ENCODE results near the gene RAB35. TPM values are rescaled to one million over a fixed set of nuclear protein-coding genes. Genes with fewer than 3 reads are reported as not detected.

RAB35 gene
- total RNA-seq, 1 experiment from 2014 or later: 57.1 TPM

DNA sequence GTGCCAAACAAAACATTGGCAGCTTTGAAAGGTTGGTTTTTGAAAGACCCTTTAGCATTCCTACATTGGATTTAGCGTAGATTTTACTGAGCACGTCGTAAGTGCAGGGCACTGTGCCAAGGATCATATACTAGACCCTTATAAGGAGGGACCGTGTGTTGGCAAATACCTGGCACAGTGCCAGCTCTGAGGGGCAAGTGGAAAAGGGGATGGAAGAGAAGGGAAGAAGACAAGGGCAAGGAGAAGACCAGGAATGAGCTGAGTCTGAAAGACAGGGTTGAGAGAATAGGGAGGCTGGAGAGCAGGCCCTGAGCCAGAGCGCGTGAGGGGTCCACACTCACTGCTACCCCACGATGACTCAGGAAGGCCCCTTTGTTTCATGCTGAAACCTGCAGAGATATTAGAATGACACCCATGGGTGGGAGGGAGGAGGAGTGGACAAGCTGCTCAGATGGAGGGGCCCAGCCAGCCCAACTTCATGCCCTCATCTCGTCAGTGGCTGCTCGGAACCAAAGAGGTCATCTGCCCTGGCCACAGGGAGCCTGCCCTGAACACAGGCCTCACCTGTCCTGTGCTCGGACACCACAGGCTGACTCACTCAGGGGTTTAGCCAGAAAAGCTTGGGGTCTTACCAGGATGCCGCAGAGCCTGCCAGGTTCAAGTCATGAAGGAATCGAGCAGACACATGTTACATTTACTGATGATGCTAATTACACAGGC lies 25.0 kb downstream of the RAB35 start:
- no peak overlapping the region for H3K9ac ChIP-seq (ENCODE audit: low read length)
- no peaks in the 10 kb centered on the region for H3K9me3 ChIP-seq (ENCODE audit: control insufficient read depth in 1 of 2, insufficient read depth in 1 of 2, low read depth in 1 of 2, low read length in 2 of 2)
- H3K4me2 ChIP-seq (ENCODE audit: low read length): no peak overlapping the region
- no peak overlapping the region for H2AFZ ChIP-seq (ENCODE audit: low read depth, low read length, poor library complexity, severe bottlenecking)
- ChIA-PET POLR2A (no interaction called here), CTCF (no interaction called here), RAD21 (ENCODE audit: low non-redundant PET in 1 of 2, low total read pairs in 2 of 2, uncharacterized antibody in 2 of 2, unreplicated experiment in 2 of 2) (no interaction called here)
- no peaks in the 10 kb centered on the region for H3K79me2 ChIP-seq (ENCODE audit: insufficient read depth, low read length)
- no peaks in the 10 kb centered on the region for H3K27me3 ChIP-seq (ENCODE audit: insufficient read depth, low read length)
- H3K27ac ChIP-seq (ENCODE audit: low read depth, low read length): no peak overlapping the region
- H3K4me3 ChIP-seq (replicated peaks in 1 of 2; ENCODE audit: low read depth in 1 of 2, low read length in 2 of 2): no peak overlapping the region
- DNase-seq (ENCODE audit: low read depth, low spot score): no peak
- no TSS peak for BruUV-seq (replicated peaks)
- TF ChIP-seq FOSL1 (IDR thresholded peaks at IDR 0.05; ENCODE audit: low read depth): no peak
- TF ChIP-seq, protein P1, sequence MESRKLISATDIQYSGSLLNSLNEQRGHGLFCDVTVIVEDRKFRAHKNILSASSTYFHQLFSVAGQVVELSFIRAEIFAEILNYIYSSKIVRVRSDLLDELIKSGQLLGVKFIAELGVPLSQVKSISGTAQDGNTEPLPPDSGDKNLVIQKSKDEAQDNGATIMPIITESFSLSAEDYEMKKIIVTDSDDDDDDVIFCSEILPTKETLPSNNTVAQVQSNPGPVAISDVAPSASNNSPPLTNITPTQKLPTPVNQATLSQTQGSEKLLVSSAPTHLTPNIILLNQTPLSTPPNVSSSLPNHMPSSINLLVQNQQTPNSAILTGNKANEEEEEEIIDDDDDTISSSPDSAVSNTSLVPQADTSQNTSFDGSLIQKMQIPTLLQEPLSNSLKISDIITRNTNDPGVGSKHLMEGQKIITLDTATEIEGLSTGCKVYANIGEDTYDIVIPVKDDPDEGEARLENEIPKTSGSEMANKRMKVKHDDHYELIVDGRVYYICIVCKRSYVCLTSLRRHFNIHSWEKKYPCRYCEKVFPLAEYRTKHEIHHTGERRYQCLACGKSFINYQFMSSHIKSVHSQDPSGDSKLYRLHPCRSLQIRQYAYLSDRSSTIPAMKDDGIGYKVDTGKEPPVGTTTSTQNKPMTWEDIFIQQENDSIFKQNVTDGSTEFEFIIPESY (IDR thresholded peaks at IDR 0.05; ENCODE audit: extremely low read depth, insufficient replicate concordance, low read length): no peak
- no peak for TF ChIP-seq EZH2 (IDR thresholded peaks at IDR 0.05)
- TF ChIP-seq, protein P2, sequence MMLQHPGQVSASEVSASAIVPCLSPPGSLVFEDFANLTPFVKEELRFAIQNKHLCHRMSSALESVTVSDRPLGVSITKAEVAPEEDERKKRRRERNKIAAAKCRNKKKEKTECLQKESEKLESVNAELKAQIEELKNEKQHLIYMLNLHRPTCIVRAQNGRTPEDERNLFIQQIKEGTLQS (IDR thresholded peaks at IDR 0.05): no peak
- no peak for TF ChIP-seq CEBPB (IDR thresholded peaks at IDR 0.05; ENCODE audit: low read depth)
- no peak for TF ChIP-seq SIN3A (IDR thresholded peaks at IDR 0.05; ENCODE audit: low read depth)
- no peak for TF ChIP-seq ZNF274 (IDR thresholded peaks at IDR 0.05; ENCODE audit: low read depth, low read length)
- TF ChIP-seq JUND (IDR thresholded peaks at IDR 0.05): no peak
- TF ChIP-seq, protein P3, sequence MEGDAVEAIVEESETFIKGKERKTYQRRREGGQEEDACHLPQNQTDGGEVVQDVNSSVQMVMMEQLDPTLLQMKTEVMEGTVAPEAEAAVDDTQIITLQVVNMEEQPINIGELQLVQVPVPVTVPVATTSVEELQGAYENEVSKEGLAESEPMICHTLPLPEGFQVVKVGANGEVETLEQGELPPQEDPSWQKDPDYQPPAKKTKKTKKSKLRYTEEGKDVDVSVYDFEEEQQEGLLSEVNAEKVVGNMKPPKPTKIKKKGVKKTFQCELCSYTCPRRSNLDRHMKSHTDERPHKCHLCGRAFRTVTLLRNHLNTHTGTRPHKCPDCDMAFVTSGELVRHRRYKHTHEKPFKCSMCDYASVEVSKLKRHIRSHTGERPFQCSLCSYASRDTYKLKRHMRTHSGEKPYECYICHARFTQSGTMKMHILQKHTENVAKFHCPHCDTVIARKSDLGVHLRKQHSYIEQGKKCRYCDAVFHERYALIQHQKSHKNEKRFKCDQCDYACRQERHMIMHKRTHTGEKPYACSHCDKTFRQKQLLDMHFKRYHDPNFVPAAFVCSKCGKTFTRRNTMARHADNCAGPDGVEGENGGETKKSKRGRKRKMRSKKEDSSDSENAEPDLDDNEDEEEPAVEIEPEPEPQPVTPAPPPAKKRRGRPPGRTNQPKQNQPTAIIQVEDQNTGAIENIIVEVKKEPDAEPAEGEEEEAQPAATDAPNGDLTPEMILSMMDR (IDR thresholded peaks at IDR 0.05 in 2 of 3, conservative IDR thresholded peaks at IDR 0.05 in 1 of 3; ENCODE audit: borderline replicate concordance in 1 of 3, insufficient read depth in 1 of 3, low read depth in 2 of 3, low read length in 2 of 3): no peak
- TF ChIP-seq SRF (IDR thresholded peaks at IDR 0.05; ENCODE audit: low read depth): no peak
- no peak for TF ChIP-seq TCF7L2 (IDR thresholded peaks at IDR 0.05; ENCODE audit: borderline replicate concordance, extremely low read depth, insufficient read depth, insufficient read length)
- TF ChIP-seq, protein P4, sequence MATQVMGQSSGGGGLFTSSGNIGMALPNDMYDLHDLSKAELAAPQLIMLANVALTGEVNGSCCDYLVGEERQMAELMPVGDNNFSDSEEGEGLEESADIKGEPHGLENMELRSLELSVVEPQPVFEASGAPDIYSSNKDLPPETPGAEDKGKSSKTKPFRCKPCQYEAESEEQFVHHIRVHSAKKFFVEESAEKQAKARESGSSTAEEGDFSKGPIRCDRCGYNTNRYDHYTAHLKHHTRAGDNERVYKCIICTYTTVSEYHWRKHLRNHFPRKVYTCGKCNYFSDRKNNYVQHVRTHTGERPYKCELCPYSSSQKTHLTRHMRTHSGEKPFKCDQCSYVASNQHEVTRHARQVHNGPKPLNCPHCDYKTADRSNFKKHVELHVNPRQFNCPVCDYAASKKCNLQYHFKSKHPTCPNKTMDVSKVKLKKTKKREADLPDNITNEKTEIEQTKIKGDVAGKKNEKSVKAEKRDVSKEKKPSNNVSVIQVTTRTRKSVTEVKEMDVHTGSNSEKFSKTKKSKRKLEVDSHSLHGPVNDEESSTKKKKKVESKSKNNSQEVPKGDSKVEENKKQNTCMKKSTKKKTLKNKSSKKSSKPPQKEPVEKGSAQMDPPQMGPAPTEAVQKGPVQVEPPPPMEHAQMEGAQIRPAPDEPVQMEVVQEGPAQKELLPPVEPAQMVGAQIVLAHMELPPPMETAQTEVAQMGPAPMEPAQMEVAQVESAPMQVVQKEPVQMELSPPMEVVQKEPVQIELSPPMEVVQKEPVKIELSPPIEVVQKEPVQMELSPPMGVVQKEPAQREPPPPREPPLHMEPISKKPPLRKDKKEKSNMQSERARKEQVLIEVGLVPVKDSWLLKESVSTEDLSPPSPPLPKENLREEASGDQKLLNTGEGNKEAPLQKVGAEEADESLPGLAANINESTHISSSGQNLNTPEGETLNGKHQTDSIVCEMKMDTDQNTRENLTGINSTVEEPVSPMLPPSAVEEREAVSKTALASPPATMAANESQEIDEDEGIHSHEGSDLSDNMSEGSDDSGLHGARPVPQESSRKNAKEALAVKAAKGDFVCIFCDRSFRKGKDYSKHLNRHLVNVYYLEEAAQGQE (IDR thresholded peaks at IDR 0.05; ENCODE audit: low read depth): no peak
- no peak for TF ChIP-seq EZH2phosphoT487 (IDR thresholded peaks at IDR 0.05; ENCODE audit: borderline replicate concordance)
- TF ChIP-seq, protein P5, sequence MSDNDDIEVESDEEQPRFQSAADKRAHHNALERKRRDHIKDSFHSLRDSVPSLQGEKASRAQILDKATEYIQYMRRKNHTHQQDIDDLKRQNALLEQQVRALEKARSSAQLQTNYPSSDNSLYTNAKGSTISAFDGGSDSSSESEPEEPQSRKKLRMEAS (IDR thresholded peaks at IDR 0.05): no peak
- TF ChIP-seq SP1 (IDR thresholded peaks at IDR 0.05; ENCODE audit: low read depth): no peak
- no peak for TF ChIP-seq CBX3 (IDR thresholded peaks at IDR 0.05; ENCODE audit: low read depth)
- TF ChIP-seq ELF1 (IDR thresholded peaks at IDR 0.05; ENCODE audit: borderline replicate concordance, low read depth): no peak
- no peak for TF ChIP-seq RAD21 (IDR thresholded peaks at IDR 0.05; ENCODE audit: low read depth)
- H3K9me2 ChIP-seq (ENCODE audit: insufficient read depth): no peaks in the 10 kb centered on the region
- ATAC-seq: no peak
- H4K20me1 ChIP-seq (ENCODE audit: insufficient read depth): no peaks in the 10 kb centered on the region
- H3K36me3 ChIP-seq (ENCODE audit: control insufficient read depth in 1 of 2, insufficient read depth in 2 of 2, low read length in 2 of 2): peaks cover 0 to 2% of the 10 kb centered on the region in 2 experiments; a peak in 2 of 4 replicates
- H3K4me1 ChIP-seq (ENCODE audit: control insufficient read depth in 1 of 2, insufficient read depth in 2 of 2, low read length in 2 of 2): peaks cover 10 to 14% of the 10 kb centered on the region in 2 experiments
- intact Hi-C loops (cut with micrococcal nuclease): no loop called here
